ENCODE measurements around the gene RASAL1.

Gene RASAL1

GRCh38 chr12:113093409-113094101 lies 42.0 kb downstream of the RASAL1 start:
- no peak for DNase-seq

DNA sequence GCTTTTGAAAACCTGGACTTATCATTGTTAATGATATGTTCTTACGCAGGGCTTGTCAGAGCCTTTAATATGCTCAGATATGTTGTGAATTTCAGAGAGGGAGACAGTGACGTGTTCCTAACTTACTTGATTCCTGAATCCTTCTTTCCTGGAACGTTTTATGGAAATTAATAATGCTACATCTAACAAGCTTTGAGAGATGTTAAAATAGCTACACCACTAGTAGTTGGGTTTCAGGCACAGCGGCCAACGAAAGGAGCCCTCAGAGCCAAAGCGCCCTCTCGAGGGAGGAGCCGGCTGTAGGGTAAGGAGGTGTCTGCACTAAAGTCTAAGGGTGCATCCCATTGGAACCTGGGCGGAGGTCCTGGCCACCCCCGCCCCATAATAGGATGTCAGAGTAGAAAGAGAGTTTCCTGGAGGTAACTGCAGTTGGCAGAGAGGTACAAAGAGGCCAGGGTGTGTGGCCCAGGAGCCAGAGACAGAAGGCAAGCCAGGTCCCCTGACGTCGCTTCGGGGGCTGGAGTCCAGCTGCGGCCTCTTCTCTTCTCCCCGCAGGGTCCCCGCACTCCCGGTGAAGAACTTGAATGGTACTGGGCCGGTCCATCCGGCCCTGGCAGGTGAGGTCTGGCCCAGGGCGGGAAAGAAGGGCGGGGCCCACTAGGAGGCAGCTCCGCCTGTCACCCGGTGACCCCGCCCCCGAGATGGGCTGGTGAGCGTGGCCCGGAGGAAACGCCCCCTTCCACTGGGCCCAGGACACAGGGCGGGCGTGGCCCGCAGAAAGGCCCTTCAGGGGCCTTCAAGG lies 42.8 kb downstream of the RASAL1 start:
- no peak for DNase-seq

DNA sequence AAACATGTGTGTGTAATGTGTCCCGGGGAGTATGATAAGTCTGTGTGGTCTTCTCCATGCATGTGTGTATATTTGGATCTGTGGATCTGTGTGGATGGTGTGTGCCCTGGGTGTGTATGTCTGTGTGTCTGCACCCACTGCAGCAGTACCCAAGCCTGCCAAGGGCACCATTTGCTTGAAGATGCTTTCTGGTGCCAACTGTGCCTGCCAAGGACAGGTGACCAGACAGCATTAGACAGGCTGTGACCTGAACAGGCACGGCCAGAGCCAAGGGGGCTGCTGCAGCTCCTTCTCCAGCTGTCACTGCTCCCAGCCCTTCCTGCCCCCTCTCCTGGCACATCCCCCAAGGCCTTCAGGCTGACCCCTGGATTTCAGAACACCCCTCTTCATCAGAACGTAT lies 44.1 kb downstream of the RASAL1 start:
- no peak for DNase-seq

- DNase-seq: no peak
Measured at GRCh38 chr12:113090740-113091139, 44.8 kb downstream of the RASAL1 start.

- no peak for DNase-seq
Measured at GRCh38 chr12:113089839-113090238, 45.7 kb downstream of the RASAL1 start.

- no peak for DNase-seq
Measured at GRCh38 chr12:113088971-113089756, 46.4 kb downstream of the RASAL1 start.

DNA sequence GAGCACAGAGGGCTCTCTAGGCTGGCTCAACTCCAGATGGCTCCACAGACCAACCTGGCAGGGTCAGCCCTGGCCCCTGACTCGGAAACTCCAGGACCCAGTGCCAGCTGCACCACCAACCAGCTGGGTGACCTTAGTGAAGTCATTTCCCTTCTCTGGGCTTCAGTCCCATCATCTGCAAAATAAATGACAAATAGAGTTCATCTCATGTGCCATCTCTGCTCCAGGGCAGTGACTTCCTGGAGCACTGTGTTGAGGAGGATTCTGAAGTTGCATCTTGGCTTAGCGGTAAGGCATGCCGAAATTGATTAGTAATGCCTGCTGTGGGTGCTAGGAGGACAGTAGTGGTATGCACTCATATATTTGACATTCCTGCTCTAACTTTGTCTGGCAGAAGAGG lies 47.5 kb downstream of the RASAL1 start:
- no peak for DNase-seq

- DNase-seq: no peak
Measured at GRCh38 chr12:113087193-113087592, 48.4 kb downstream of the RASAL1 start.

GRCh38 chr12:113086249-113087164 lies 49.1 kb downstream of the RASAL1 start:
- DNase-seq: no peak

DNA sequence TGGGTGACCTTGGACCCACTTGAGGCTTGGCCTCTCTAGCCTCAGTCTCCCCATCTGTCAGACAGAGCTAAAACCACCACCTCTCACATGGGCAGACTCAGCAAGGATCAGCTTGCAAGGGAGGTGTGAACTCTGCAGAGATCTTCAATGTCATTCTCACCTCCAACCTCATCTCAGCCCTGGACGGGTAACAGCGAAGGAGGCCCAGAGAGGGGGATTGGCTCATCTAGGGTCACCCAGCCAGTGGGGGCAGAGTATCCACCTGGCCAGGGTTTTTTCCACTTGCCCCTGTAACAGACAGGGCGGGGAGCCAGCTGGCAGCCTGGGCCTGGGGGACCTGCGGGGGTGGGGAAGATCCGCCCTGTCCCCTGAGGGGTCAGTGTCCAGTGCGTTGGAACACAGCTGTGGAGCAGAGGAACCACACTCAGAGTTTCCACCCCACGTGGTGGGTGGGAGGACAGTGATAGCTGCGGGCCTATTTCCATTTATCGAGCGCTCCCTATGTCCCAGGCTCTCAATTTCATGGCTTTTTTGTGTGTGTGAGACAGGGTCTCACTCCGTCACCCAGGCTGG lies 51.6 kb downstream of the RASAL1 start:
- DNase-seq: no peak

DNA sequence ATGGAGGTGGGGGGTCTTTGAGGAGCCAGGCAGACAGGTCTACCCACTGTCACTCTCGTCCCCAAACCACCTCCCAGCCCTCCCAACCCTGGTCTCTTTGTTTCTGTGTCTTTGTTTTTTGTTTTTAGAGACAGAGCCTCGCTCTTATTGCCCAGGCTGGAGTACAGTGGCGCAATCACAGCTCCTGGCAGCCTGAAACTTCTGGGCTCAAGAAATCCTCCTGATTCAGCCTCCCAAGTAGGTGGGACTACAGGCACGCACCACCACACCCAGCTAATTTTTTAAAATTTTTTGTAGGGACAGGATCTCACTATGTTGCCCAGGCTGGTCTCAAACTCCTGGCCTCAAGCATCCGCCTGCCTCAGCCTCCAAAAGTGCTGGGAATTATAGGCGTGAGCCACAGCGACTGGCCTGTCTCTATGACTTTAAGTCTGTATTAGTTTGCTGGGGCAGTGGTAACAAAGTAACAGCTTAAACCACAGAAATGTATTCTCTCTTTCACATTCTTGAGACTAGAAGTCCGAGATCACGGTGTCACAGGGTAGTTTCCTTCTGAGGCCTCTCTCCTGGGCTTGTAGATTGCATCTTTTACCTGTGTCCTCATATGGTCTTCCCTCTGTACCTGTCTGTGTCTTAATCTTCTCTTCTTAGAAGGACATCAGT lies 52.9 kb downstream of the RASAL1 start:
- DNase-seq: no peak

DNA sequence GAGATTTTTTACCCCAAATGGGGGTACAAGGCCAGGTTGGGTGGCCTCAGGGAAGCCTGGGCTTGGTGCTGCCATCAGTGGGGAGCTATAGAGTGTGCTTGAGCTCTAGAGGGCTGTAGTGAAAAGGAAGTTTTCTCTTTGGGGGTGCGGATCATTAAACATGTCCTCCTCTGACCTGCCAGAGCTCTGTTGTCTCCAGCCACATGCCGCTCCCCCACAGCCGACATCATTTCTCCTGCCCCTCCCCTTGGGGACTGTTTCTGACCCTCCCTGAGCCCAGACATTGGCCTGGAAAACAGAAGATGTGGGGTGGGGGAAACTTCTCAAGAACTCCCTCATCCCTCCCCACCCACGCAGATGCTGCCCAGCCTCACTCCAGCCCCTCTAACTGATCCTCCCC lies 53.7 kb downstream of the RASAL1 start:
- DNase-seq: no peak

GRCh38 chr12:113077859-113078255 lies 57.7 kb downstream of the RASAL1 start:
- DNase-seq: no peak

DNA sequence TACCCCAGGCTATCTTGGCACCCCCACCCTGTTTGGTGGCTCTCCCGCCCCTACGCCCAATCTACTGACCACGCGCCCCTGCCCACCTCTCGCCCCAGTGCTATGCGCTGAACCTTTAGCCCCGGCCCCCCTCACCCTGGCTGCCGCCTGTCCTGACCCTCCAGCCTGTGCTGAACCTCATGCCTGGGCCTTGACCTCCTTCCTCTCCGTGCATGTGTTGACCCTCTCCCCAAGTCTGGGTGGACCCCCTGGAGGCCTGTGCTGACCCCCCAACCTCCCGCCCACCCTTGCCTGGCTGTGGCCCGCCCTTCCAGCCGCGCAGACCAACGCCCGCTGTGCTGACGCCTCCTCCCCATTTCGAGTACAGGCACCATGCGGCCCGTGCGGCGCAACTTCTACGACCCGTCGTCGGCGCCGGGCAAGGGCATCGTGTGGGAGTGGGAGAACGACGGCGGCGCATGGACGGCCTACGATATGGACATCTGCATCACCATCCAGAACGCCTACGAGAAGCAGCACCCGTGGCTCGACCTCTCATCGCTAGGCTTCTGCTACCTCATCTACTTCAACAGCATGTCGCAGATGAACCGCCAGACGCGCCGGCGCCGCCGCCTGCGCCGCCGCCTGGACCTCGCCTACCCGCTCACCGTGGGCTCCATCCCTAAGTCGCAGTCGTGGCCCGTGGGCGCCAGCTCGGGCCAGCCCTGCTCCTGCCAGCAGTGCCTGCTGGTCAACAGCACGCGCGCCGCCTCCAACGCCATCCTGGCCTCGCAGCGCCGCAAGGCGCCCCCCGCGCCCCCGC lies 58.3 kb downstream of the RASAL1 start:
- DNase-seq: no peak

DNA sequence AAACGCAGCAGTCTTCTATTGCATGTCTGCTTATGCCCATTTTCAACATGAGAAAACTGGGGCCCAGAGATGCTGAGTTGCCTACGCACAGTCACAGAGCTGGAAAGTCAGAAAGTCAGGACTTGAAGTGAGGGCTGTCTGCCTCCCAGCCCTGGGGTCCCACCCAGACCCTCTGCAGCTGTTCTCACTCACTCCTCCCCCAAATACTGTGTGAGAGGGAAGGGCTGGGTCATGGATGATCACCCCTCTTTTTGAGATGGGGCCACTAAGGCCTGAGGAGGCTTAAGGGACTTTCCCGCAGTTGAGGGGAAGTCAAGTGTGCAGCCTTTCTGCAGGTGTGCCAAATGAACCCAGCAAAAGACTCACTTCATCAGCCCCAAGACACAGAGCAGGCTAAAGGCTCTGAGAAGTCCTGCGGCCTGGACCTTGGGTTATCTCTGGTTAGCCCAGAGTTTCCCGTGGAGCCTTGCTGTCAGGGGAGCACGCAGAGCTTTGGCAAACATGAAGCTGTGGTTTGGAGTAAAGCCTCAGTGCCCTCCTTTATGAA lies 60.4 kb downstream of the RASAL1 start:
- no peak for DNase-seq

- no peak for DNase-seq
Measured at GRCh38 chr12:113073586-113073985, 62.0 kb downstream of the RASAL1 start.

DNA sequence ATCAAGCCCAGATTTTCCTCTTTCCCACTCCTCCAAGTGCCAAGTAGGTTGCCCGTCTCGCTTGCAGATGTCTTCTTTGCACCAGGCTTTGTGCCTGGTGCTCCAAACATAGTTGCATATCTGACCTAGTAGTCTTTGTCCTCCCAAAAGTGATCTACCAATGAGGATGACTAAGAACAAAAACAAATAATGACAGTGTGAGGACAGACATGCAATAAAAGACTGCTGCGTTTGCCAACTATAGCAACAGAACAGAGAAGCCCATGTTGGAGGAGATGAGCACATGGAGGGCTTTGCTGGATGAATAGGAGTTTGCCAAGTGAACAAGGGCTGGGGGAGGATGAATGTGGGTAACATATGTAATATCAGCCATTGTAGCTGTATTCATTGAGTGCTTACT lies 63.4 kb downstream of the RASAL1 start:
- DNase-seq: no peak

DNA sequence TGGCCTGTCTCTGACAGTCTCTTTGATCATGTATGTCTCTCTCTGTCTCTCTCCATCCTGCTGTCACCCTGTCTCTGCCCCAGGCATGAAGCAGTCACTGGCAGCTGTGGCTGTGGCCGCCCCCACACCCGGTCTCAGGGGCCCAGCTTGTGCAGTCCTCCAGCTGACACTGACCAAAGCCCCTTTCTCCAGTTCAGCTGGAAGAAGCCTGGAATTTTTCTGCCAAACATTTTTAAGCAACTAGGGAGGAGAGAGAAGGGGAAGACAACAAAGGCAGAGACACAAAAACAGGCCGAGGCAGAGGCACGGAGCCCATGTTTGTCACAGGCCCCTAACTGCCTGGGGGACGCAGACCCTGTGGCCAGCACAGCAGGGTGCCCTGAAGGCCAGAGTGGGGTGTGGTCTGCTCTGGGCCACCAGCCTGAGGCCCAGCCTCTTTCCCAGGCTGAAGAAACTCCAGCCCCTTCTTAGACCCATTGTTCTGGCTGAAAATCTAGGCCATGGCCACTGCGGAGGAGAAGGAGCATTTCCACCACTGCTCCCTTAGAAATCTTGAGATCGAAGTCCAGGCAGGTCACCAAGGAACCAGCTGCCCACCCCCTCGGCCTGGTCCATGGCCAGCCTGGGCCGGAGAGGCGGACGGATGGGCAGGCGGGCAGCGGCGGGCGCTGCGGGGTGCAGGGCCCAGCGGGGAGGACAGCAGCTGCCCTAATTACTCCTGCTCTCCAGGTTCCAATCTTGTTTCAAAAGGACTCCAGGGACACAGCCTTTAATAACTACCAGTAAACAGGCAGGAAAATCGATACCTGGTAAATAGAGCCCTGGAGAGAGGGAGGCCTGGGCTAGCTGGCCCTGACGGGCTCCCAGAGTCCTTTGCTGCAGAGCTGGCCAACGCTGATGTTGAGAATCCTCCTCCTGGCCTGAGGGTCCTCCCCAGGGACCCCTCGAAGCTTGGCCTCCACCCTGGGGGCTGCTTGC lies 64.1 kb downstream of the RASAL1 start:
- DNase-seq: no peak
